ENCODE results near the gene SKI. TPM values are rescaled to one million over a fixed set of nuclear protein-coding genes. Genes with fewer than 3 reads are reported as not detected.

SKI gene
- polyA plus RNA-seq, 10 donors: 47.4 to 74.3 (median 60.5) TPM

- no peak for DNase-seq
Observed at GRCh38 chr1:2304282-2304681, 76.2 kb downstream of the SKI start.

- peak in 1 of 3 donors; percentile 83 for DNase-seq
Observed at GRCh38 chr1:2304921-2305681, 77.0 kb downstream of the SKI start.

- DNase-seq: no peak
Observed at GRCh38 chr1:2306151-2306978, 78.2 kb downstream of the SKI start.

GRCh38 chr1:2307064-2307605 lies 79.0 kb downstream of the SKI start:
- no peak for DNase-seq

GRCh38 chr1:2307972-2308371 lies 79.9 kb downstream of the SKI start:
- no peak for DNase-seq

DNA sequence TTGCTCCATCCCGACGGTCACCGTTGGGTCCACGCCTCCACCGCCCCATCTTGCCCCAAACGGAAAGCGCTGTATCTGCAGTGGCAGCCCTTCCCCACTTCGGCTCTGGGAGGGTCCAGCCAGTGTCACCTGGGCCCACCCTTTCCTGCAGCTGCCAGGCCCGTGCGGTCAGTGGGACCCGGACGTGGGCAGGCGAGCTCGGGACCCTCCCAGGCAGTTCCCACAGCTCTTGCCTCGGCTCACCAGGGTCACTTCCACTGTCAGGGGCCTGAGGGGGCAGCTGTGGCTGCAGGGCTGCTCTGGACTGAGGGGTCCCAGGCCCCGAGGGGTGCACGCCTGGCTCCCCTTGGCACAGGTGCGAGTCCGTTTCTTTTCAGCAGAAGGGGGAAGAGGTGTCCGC lies 80.7 kb downstream of the SKI start:
- DNase-seq: no peak

GRCh38 chr1:2310332-2311183 lies 82.4 kb downstream of the SKI start:
- peak in 1 of 3 donors; percentile 68 for DNase-seq

DNA sequence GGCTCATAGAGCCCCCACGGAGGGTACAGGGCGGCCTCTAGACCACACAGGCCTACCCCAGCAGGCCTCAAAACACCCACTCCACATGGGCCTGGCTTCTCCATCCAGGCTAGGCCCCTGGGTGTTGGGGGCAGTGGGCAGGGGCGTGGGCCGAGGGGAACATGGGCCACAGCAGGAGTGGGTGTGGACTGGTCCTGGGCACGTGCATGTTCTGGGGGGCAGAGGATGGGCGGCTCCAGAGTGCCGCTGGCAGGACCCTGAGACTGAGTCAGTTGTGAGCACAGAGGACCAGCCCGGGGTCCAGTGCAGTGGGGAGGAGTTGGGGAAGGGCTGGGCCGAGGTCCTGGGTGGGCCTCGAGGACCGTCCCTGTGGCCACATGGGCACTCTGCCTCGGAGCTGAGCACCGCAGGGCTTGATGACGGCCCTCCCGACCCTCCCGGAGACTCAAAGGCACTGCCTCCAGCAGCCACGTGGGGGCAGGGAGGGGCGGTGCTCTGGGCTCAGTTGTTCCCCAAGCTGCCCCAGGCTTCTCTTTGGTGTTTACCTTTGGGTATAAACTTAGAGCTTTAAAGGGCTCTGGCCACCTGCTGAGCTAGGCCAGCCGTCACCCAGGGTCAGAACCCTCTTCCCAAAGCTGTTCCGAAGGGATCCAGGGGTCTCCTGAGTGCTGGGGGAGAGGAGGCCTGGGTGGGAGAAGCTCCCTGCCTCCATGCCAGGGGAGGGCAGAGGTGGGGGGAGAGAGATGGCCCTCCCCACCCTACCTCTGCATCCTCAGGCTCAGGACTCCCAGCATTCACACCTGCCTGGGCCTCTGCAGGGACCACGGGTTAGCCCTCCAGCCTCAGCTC lies 83.3 kb downstream of the SKI start:
- DNase-seq: peak in 1 of 3 donors; percentile 83

GRCh38 chr1:2312160-2312514 lies 84.0 kb downstream of the SKI start:
- no peak for DNase-seq

DNA sequence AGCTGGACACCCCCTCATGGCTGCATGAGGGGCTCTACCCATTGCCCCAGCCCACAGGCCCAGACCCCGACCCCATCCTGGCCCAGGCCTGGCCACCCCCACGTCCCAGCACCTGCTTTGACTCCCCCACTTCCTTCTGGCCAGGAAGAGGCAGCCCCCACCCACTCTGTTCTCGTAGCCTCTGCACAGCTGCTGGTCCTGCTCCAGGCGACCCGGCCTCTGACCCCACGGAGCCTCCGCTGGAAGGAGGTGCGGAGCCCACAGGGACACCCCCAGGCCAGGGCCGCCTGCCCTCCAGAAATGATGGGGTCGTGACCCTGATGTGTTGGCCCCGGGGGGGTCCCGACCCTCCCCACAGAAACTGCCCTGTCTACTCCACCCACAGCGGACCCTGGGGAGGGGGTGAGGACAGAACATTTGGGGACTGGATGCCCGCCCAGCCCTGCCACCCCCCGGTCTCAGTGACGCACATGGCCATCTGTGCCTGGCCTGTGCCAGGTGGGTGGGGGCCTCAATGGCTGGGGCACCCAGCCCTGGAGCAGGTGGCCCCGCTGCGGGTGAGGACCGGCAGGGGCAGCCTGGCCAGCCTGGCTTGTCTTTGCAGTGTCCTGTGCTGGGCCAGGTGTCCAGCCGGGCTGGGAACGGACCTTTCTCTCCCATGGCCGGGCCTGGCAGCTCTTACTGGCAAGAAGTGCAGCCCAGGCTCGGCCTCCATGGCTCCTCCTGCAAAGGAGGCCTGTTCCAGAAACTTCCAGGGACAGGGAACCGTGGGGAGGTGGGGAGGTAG lies 84.6 kb downstream of the SKI start:
- peak in 2 of 3 donors; percentile 65 to 86 for DNase-seq

DNA sequence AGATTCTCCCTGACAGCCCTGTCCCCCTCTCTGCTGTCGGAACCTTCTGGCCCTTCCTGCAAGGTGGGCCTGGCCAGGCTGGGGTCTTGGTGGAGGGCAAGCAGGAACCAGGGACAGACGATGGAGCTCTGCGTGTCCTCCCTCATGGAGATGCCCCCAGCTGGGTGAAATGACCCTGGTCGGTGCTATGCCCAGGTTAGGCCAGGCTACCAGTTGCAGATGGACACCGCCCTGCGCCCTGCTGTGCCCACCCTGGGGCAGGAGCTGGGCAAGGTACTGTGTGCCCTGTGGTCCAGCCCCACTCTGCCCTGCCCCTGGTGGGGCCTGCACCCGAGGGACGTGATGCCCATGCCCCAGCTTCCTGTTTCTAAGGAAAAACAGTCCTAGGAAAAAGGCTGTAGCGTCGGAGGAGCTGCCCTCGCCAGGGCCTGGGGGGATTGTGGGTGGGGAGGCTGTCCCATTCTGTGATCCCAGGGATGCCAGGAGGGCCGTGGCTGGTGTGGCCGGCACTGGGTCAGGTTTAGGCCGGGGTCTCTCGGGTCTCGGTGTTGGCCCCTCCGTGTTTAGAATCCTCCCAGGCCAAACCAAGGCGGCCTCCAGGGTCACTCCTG lies 85.6 kb downstream of the SKI start:
- peak in 1 of 3 donors; percentile 64 for DNase-seq

DNA sequence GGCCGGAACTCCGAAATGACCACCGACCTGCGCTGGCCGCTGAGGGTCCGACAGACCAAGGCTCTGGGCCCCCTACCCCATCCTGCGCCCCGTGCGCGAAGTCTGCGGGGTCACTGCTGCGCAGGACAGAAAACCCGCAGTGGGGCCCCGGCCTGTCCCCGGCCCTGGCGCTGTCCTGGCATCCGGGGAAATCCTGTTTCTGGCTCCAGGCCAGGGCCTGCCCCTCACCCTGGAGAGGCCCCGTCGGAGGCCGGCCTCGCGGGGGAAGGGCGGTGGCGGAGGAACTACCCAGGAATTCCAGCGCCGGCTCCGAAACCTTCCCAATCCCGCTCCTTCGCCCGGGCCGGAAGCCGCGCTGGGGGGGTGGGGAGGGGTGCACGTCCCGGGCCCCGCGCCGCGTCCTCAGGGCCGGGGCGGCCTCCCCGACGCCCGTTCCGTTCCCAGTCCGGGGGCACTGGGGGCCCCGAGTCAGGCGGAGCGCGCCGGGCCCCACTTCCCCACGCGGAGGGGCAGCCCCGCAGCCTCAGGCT lies 86.2 kb downstream of the SKI start:
- peak; percentile 63 to 89 (median 81) for DNase-seq

DNA sequence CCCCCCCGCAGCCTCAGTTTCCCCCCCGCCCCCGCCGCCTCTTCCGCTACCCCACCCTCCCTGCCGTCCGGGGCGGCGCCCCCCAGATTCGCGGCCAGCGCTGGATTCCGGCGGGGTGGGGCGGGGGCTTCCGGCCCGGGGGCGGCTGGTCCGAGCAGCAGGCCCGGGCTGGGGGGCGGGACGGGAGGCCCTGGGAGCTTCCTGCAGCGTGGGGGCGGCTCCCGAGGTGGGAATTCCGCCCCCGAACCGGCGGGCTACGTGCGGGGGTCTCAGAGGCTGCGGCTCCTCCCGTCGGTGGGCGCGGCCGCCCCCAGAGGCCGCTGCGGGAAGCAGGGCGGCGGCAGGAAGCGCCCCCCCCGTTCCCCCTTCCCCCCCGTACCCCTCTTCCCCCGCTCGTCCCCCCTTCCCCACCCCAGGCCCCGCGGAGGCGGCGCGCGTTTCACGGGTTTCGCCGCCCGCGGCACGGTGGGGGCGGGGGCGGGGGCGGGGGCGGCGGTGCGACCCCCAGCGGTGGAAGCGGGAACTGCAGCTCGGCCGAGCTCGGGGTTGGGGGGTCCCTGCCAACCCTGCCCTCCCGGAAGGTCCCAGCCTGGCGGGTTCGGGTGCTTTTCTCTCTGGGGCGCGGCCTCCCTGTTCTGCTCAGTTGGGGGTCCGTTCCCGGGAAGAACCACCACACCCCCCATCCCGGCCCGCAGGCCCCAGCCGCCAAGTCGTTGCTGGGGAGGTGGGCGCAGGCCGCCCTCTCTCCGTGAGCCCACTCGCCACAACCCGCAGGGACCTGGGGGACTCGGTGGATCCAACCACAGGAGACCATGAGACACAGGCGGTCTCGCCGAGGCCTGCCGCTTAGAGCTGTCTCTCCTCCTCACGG lies 86.9 kb downstream of the SKI start:
- DNase-seq: peak; percentile 64 to 90 (median 80)

- DNase-seq: peak in 1 of 3 donors; percentile 66
Observed at GRCh38 chr1:2315674-2316450, 87.7 kb downstream of the SKI start.

GRCh38 chr1:2316451-2316961 lies 88.4 kb downstream of the SKI start:
- no peak for DNase-seq

GRCh38 chr1:2317230-2318065 lies 89.3 kb downstream of the SKI start:
- no peak for DNase-seq
